ENCODE results near the gene SYNJ2. TPM values are rescaled to one million over a fixed set of nuclear protein-coding genes. Genes with fewer than 3 reads are reported as not detected.

SYNJ2 gene
- total RNA-seq, 1 experiment from 2014 or later: 70.0 TPM

- no TSS peak for BruUV-seq (replicated peaks)
- no peaks in the 10 kb centered on the region for H3K27me3 ChIP-seq (ENCODE audit: control insufficient read depth, insufficient read depth, low read length)
- intact Hi-C loops (cut with micrococcal nuclease; ENCODE audit: unreplicated experiment) (no loop called here), in situ Hi-C loops (cut with HindIII; ENCODE audit: low pct_unique_long_range_greater_than_20kb, low sequenced_read_pairs) (no loop called here)
- CTCF ChIA-PET: no interaction called here
- POLR2A ChIA-PET: no interaction called here
- ATAC-seq (no peak), DNase-seq (ENCODE audit: low read depth, low spot score) (no peak)
- H3K9me3 ChIP-seq (ENCODE audit: control insufficient read depth, insufficient read depth, low read depth, low read length): no peaks in the 10 kb centered on the region
- H3K27ac ChIP-seq (ENCODE audit: low read length): no peak overlapping the region; the same call in 1 of the 2 replicates
- peaks cover 79% of the 10 kb centered on the region for H3K4me1 ChIP-seq (ENCODE audit: control insufficient read depth, insufficient read depth, low read length)
- no peak for TF ChIP-seq CTCF (IDR thresholded peaks at IDR 0.05)
- TF ChIP-seq, protein P1, sequence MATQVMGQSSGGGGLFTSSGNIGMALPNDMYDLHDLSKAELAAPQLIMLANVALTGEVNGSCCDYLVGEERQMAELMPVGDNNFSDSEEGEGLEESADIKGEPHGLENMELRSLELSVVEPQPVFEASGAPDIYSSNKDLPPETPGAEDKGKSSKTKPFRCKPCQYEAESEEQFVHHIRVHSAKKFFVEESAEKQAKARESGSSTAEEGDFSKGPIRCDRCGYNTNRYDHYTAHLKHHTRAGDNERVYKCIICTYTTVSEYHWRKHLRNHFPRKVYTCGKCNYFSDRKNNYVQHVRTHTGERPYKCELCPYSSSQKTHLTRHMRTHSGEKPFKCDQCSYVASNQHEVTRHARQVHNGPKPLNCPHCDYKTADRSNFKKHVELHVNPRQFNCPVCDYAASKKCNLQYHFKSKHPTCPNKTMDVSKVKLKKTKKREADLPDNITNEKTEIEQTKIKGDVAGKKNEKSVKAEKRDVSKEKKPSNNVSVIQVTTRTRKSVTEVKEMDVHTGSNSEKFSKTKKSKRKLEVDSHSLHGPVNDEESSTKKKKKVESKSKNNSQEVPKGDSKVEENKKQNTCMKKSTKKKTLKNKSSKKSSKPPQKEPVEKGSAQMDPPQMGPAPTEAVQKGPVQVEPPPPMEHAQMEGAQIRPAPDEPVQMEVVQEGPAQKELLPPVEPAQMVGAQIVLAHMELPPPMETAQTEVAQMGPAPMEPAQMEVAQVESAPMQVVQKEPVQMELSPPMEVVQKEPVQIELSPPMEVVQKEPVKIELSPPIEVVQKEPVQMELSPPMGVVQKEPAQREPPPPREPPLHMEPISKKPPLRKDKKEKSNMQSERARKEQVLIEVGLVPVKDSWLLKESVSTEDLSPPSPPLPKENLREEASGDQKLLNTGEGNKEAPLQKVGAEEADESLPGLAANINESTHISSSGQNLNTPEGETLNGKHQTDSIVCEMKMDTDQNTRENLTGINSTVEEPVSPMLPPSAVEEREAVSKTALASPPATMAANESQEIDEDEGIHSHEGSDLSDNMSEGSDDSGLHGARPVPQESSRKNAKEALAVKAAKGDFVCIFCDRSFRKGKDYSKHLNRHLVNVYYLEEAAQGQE (IDR thresholded peaks at IDR 0.05; ENCODE audit: insufficient read depth in 1 of 2, low read depth in 2 of 2, low read length in 1 of 2): no peak
- no peak for TF ChIP-seq TCF7L2 (IDR thresholded peaks at IDR 0.05; ENCODE audit: low read depth, low read length)
- TF ChIP-seq POLR2AphosphoS5 (IDR thresholded peaks at IDR 0.05; ENCODE audit: low read depth, low read length): no peak
- TF ChIP-seq SIN3A (IDR thresholded peaks at IDR 0.05; ENCODE audit: borderline replicate concordance, insufficient read depth, low read depth, low read length): no peak
- 0 out of 2 replicates have a peak, but pooled peaks cover 2% of the 10 kb centered on the region for H3K36me3 ChIP-seq (ENCODE audit: control insufficient read depth, insufficient read depth, low read length)
- no peak overlapping the region for H3K4me3 ChIP-seq (ENCODE audit: low read depth in 2 of 2, low read length in 2 of 2)
Measured at GRCh38 chr6:158004701-158005095, 23.0 kb downstream of the SYNJ2 start.

DNA sequence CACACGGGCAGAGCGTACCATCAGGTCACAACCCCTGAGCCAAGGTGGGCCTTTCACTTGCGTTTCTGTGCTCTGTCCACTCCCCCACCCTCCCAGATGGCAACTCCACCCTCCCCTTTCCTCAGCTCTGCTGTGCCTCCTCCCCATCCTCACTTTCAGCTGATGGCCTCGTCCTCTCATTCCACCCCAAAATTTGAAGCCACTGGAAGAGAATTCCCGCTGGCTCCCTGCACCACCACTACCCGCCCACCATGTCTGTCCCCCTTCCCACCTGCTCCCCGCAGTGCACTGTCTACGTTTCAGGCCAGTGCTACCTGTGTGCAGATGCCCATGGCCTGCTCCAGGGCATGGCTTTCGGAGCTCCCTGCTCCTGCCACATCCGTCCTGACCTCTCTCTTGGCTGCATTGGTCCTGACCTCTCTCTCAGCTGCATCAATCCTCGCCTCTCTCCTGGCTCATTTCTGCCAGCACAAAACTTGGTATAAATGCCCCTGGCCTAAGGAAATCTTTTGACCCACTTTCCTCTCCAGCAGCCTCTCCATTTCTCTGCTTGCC, 24.0 kb downstream of the SYNJ2 start:
- in situ Hi-C loops (cut with HindIII; ENCODE audit: low pct_unique_long_range_greater_than_20kb, low sequenced_read_pairs): no loop called here
- H3K4me1 ChIP-seq (ENCODE audit: control insufficient read depth, insufficient read depth, low read length): peaks cover 75% of the 10 kb centered on the region
- H3K36me3 ChIP-seq (ENCODE audit: control insufficient read depth, insufficient read depth, low read length): 0 out of 2 replicates have a peak, but pooled peaks cover under 1% of the 10 kb centered on the region
- POLR2A ChIA-PET: no interaction called here
- no peaks in the 10 kb centered on the region for H3K9me3 ChIP-seq (ENCODE audit: control insufficient read depth, insufficient read depth, low read depth, low read length)
- DNase-seq (ENCODE audit: low read depth, low spot score): no peak
- intact Hi-C loops (cut with micrococcal nuclease; ENCODE audit: unreplicated experiment): no loop called here
- BruUV-seq (replicated peaks): no TSS peak
- H3K4me3 ChIP-seq (ENCODE audit: low read depth in 2 of 2, low read length in 2 of 2): no peak overlapping the region
- no peak for ATAC-seq
- no peaks in the 10 kb centered on the region for H3K27me3 ChIP-seq (ENCODE audit: control insufficient read depth, insufficient read depth, low read length)
- no peak for TF ChIP-seq POLR2AphosphoS5 (IDR thresholded peaks at IDR 0.05; ENCODE audit: low read depth, low read length)
- no peak for TF ChIP-seq SIN3A (IDR thresholded peaks at IDR 0.05; ENCODE audit: borderline replicate concordance, insufficient read depth, low read depth, low read length)
- no peak for TF ChIP-seq CTCF (IDR thresholded peaks at IDR 0.05)
- TF ChIP-seq, protein P1 (IDR thresholded peaks at IDR 0.05; ENCODE audit: insufficient read depth in 1 of 2, low read depth in 2 of 2, low read length in 1 of 2): no peak
- no peak for TF ChIP-seq TCF7L2 (IDR thresholded peaks at IDR 0.05; ENCODE audit: low read depth, low read length)
- no peak overlapping the region for H3K27ac ChIP-seq (ENCODE audit: low read length)
- CTCF ChIA-PET: no interaction called here
